Gastrocnemius medialis (tissue), 4 donors: ENCODE results near the gene TCF3.

Source experiments
- CTCF ChIP-seq, 5 experiments: fragments of 450-650 bp in 3 of 5; fragments of 200-600 bp in 2 of 5; sonication (generic) in 2 of 5; IDR thresholded peaks in 4 of 5; conservative IDR thresholded peaks in 1 of 5; 1 replicate in 4 of 5; 2 replicates in 1 of 5; pipeline ENCODE4 v1.5.1; 2016 to 2019; ENCODE audit warnings: antibody characterized with exemption in 5 of 5, mild to moderate bottlenecking in 3 of 5, moderate library complexity in 3 of 5
- POLR2A ChIP-seq, 2 donors: fragments of 450-650 bp; IDR thresholded peaks; one replicate each; pipeline ENCODE4 v1.6.1; 2017; ENCODE audit warnings: antibody characterized with exemption in 2 of 2, mild to moderate bottlenecking in 2 of 2, moderate library complexity in 2 of 2

- no peak for TF ChIP-seq CTCF (IDR thresholded peaks at IDR 0.05 in 4 of 5, conservative IDR thresholded peaks at IDR 0.05 in 1 of 5)
- no peak for TF ChIP-seq POLR2A (IDR thresholded peaks at IDR 0.05)
These were observed 36.0 kb downstream of the TCF3 start for GRCh38 chr19:1616396-1616795.
